GM12878 (cell line): Measurements from ENCODE around the gene ITGAD. TPM values are rescaled to one million over a fixed set of nuclear protein-coding genes. Genes with fewer than 3 reads are reported as not detected.

Source experiments
- CEBPB ChIP-seq, 2 experiments: fragments of 150-350 bp in 1 of 2; IDR thresholded peaks; 2 replicates each; pipeline ENCODE4 v1.6.1; 2012 to 2014; ENCODE audit warnings: low read depth in 2 of 2, low read length in 2 of 2, borderline replicate concordance in 1 of 2, inconsistent platforms in 1 of 2
- CHD1 ChIP-seq: IDR thresholded peaks from 2 replicates; pipeline ENCODE4 v1.6.1; 2012; ENCODE audit warnings: low read depth, low read length, improper control_type of control experiment
- CHD2 ChIP-seq: IDR thresholded peaks from 2 replicates; pipeline ENCODE4 v1.6.1; 2011; ENCODE audit warnings: low read depth, low read length, improper control_type of control experiment, borderline replicate concordance
- CHD4 ChIP-seq: fragments of 200-600 bp; sonication (generic); IDR thresholded peaks from 2 replicates; pipeline ENCODE4 v1.6.1; 2016; ENCODE audit warnings: mild to moderate bottlenecking
- ESRRA ChIP-seq: IDR thresholded peaks from 2 replicates; pipeline ENCODE4 v1.6.1; 2012; ENCODE audit warnings: mild to moderate bottlenecking, low read length, improper control_type of control experiment
- FOXK2 ChIP-seq: fragments of 450-650 bp; IDR thresholded peaks from 2 replicates; pipeline ENCODE4 v1.6.1; 2017; ENCODE audit warnings: mild to moderate bottlenecking, moderate library complexity
- HCFC1 ChIP-seq: fragments of 150-350 bp; IDR thresholded peaks from 2 replicates; pipeline ENCODE4 v1.6.1; 2014; ENCODE audit warnings: low read length
- HDAC6 ChIP-seq: fragments of 200-600 bp; sonication (generic); IDR thresholded peaks from one replicate; pipeline ENCODE4 v1.8.0; 2017; ENCODE audit warnings: antibody characterized with exemption; ENCODE audit not compliant: unreplicated experiment
- IKZF1 ChIP-seq: fragments of 450-650 bp; conservative IDR thresholded peaks from 2 replicates; pipeline ENCODE4 v1.6.1; 2017; ENCODE audit warnings: antibody characterized with exemption, mild to moderate bottlenecking
- IRF4 ChIP-seq: IDR thresholded peaks from 2 replicates; pipeline ENCODE4 v1.6.1; 2011; ENCODE audit warnings: low read depth, low read length
- MTA2 ChIP-seq: fragments of 450-650 bp; IDR thresholded peaks from 2 replicates; pipeline ENCODE4 v1.6.1; 2016; ENCODE audit warnings: low read depth, mild to moderate bottlenecking, moderate library complexity
- NFIC ChIP-seq: IDR thresholded peaks from 2 replicates; pipeline ENCODE4 v1.6.1; 2012; ENCODE audit warnings: low read depth, mild to moderate bottlenecking, inconsistent platforms, low read length, moderate library complexity
- NFYA ChIP-seq: IDR thresholded peaks from 2 replicates; pipeline ENCODE4 v1.6.1; 2011; ENCODE audit warnings: low read depth, mild to moderate bottlenecking, low read length, improper control_type of control experiment, borderline replicate concordance
- PRDM15 ChIP-seq: fragments of 450-650 bp; formaldehyde crosslinking; IDR thresholded peaks from 2 replicates; pipeline ENCODE4 v1.4.0; 2020; ENCODE audit warnings: mild to moderate bottlenecking, moderate library complexity
- SMAD1 ChIP-seq: fragments of 450-650 bp; IDR thresholded peaks from 2 replicates; pipeline ENCODE4 v1.6.1; 2018; ENCODE audit warnings: mild to moderate bottlenecking, low read depth; ENCODE audit not compliant: partially characterized antibody
- TCF3 ChIP-seq: IDR thresholded peaks from 2 replicates; pipeline ENCODE4 v1.6.1; 2012; ENCODE audit warnings: low read depth, mild to moderate bottlenecking, low read length, borderline replicate concordance; ENCODE audit not compliant: insufficient read depth
- TCF7 ChIP-seq: IDR thresholded peaks from 2 replicates; pipeline ENCODE4 v1.6.1; 2014; ENCODE audit warnings: antibody characterized with exemption, borderline replicate concordance
- YY1 ChIP-seq: IDR thresholded peaks from 2 replicates; pipeline ENCODE4 v1.6.1; 2011; ENCODE audit warnings: low read depth, mild to moderate bottlenecking, low read length
- ZNF687 ChIP-seq: fragments of 450-650 bp; IDR thresholded peaks from 2 replicates; pipeline ENCODE4 v1.6.1; 2017; ENCODE audit warnings: mild to moderate bottlenecking, moderate library complexity
- polyA plus RNA-seq, 11 experiments: library from polyadenylated mRNA; depleted of rRNA in 4 of 11; unstranded in 6 of 11; stranded (reverse) in 5 of 11; fragments of >200 nt; fragmentation: Nextera tagmentation in 4 of 11; fragmentation: Illumina TruSeq in 1 of 11; extraction: Ambion mirVana in 4 of 11; extraction: Trizol in 1 of 11; gene quantifications; 1 replicate in 1 of 11; 2 replicates in 10 of 11; pipeline versions ENCODE4 v1.2.1 to v1.2.3, GENCODE V29; 2011 to 2016; ENCODE audit warnings: inconsistent platforms in 2 of 11, missing spikeins in 2 of 11, low read depth in 1 of 11
- total RNA-seq, 4 experiments: library from RNA; depleted of rRNA in 3 of 4; stranded (reverse); fragments of >200 nt in 3 of 4; fragmentation: Illumina TruSeq in 1 of 4; extraction: Trizol in 1 of 4; gene quantifications; 2 replicates each; pipeline versions ENCODE4 v1.2.1 to v1.2.3, GENCODE V29; 2013 to 2021
- TF ChIP-seq, protein P1 (sequence below): fragments of 450-650 bp; IDR thresholded peaks from 2 replicates; pipeline ENCODE4 v1.6.1; 2014; ENCODE audit warnings: mild to moderate bottlenecking
- TF ChIP-seq, protein P2 (sequence below): fragments of 450-650 bp; IDR thresholded peaks from 2 replicates; pipeline ENCODE4 v1.6.1; 2016; ENCODE audit warnings: mild to moderate bottlenecking

The ITGAD gene
- total and polyA plus RNA-seq, 10 of the 15 experiments (the other 5 are each of a cell fraction or from before 2014, with no cell fraction given), result 0.29 to 4.0 (median 1.2) TPM

DNA sequence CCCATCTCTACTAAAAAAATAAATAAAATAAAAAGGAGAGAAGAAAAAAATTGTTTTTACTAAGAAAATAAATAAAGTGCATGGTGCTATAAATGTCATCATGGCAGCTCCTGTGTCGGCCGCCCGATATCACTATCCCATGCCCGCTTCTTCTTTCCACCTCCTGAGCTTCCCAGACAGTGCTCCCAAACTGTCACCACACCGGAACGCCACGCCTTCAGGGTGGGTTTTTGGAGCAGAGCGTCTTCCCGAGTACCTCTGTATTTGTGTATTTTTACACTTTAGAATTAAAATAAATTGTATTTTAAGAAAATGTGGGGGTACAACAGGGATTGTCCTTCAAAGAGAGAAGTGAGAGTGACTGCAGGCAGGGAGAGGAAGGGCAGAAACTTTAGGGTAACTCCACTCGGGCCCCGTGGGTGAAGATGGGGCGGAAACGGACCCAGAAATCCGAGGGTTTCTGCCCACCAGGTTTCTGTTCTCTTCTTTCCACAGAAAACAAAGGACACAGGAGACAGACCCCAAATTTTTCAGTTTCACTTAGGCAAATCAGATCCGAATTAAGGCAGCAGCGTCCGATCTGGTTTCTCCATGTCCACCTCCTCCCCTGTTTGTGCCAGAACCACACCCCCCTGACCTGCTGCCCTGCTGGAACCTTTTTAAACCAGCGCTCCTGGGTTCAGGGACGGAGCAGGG, 41.7 kb upstream of the ITGAD start (continued):
- TF ChIP-seq ZNF687, result no peak
- TF ChIP-seq CHD4, result no peak
- TF ChIP-seq, protein P1, sequence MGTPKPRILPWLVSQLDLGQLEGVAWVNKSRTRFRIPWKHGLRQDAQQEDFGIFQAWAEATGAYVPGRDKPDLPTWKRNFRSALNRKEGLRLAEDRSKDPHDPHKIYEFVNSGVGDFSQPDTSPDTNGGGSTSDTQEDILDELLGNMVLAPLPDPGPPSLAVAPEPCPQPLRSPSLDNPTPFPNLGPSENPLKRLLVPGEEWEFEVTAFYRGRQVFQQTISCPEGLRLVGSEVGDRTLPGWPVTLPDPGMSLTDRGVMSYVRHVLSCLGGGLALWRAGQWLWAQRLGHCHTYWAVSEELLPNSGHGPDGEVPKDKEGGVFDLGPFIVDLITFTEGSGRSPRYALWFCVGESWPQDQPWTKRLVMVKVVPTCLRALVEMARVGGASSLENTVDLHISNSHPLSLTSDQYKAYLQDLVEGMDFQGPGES, result no peak
- no peak for TF ChIP-seq YY1
- no peak for TF ChIP-seq HDAC6
- TF ChIP-seq SMAD1, result no peak
- peak; percentile 85 for TF ChIP-seq NFIC
- no peak for TF ChIP-seq HCFC1
- peak; percentile 60 for TF ChIP-seq MTA2
- no peak for TF ChIP-seq FOXK2
- TF ChIP-seq IKZF1, result peak; percentile 98
- no peak for TF ChIP-seq NFYA
- no peak for TF ChIP-seq TCF3
- TF ChIP-seq CHD2, result no peak
- no peak for TF ChIP-seq TCF7
- no peak for TF ChIP-seq CHD1
- TF ChIP-seq, protein P2, sequence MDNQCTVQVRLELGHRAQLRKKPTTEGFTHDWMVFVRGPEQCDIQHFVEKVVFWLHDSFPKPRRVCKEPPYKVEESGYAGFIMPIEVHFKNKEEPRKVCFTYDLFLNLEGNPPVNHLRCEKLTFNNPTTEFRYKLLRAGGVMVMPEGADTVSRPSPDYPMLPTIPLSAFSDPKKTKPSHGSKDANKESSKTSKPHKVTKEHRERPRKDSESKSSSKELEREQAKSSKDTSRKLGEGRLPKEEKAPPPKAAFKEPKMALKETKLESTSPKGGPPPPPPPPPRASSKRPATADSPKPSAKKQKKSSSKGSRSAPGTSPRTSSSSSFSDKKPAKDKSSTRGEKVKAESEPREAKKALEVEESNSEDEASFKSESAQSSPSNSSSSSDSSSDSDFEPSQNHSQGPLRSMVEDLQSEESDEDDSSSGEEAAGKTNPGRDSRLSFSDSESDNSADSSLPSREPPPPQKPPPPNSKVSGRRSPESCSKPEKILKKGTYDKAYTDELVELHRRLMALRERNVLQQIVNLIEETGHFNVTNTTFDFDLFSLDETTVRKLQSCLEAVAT, result no peak
- TF ChIP-seq ESRRA, result no peak
- peak; percentile 70 for TF ChIP-seq IRF4
- no peak for TF ChIP-seq PRDM15 (CRISPR knock-in tag)
- no peak for TF ChIP-seq CEBPB (IDR thresholded peaks at IDR 0.05; ENCODE audit: borderline replicate concordance in 1 of 2, low read depth in 2 of 2, low read length in 2 of 2)
